Measurements from ENCODE around the gene RTL10.
A peak's percentile ranks its signal among the peaks of the same experiment; 100 is the strongest.

RTL10 gene

DNA sequence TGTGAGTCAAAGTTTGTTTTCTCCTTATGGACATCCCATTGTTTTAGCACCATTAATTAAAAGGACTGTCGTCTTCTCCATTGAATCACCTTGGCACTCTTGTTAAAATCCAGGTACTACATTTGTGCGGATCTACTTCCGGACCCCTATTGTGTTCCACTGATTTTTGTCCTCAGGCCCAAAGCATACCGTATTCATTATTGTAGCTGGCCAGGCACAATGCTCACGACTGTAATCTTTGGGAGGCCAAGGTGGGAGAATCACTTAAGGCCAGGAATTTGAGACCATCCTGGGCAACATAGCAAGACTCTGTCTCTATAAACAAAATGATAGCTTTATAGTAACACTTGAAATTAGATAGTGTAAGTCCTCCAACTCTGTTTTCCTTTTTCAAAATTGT, 8.9 kb upstream of the RTL10 start:
- no peak for DNase-seq (ENCODE audit: low read depth)

- DNase-seq (ENCODE audit: low read depth): no peak
Observed at GRCh38 chr22:19862619-19863246, 8.1 kb upstream of the RTL10 start.

- DNase-seq (ENCODE audit: low read depth): no peak
Observed at GRCh38 chr22:19859861-19860510, 5.3 kb upstream of the RTL10 start.

GRCh38 chr22:19857382-19857781, 2.7 kb upstream of the RTL10 start:
- DNase-seq (ENCODE audit: low read depth): no peak

DNA sequence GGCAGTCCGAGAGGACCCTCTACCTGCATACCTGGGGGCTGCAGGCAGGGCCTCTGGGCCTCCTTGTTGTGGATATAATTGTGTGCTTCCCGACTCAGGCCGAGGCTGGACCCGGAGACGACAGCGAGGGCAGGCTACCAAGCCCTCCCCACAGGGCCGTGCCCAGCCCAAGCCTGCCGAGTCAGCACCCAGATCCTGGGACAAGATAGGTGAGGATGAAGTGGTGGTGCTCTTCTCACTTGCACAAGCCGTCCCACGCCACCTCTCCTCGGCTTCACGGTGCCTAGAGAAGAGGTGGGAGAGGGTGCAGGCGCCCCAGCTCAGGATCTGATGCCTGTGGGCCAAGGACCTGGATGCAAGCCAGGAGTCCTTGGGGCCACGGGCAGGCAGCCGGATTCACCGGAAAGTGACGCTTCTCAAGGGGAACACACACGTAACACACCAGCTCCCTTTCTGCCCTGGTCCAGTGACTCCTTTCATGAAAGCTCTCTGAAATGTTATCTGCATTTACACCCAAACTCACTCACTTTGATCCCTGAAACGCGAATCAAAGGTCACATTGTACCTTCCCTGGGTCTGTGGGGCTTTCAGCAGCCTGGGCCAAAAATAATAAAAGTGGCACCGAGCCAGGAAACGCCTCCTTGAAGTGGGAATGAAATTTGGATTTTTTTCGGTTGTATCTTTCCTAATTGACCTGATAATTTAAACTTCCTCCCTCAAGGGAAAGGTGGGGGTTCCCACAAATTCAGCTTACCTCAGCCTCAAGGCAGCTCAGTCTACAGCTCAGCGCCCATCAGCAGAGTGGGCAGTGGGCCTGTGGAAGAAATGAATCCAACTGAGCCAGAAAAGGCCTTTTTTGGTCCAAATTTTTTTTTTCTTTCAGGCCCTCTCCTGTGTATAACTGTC, 1.1 kb upstream of the RTL10 start:
- no peak for DNase-seq (ENCODE audit: low read depth)

DNA sequence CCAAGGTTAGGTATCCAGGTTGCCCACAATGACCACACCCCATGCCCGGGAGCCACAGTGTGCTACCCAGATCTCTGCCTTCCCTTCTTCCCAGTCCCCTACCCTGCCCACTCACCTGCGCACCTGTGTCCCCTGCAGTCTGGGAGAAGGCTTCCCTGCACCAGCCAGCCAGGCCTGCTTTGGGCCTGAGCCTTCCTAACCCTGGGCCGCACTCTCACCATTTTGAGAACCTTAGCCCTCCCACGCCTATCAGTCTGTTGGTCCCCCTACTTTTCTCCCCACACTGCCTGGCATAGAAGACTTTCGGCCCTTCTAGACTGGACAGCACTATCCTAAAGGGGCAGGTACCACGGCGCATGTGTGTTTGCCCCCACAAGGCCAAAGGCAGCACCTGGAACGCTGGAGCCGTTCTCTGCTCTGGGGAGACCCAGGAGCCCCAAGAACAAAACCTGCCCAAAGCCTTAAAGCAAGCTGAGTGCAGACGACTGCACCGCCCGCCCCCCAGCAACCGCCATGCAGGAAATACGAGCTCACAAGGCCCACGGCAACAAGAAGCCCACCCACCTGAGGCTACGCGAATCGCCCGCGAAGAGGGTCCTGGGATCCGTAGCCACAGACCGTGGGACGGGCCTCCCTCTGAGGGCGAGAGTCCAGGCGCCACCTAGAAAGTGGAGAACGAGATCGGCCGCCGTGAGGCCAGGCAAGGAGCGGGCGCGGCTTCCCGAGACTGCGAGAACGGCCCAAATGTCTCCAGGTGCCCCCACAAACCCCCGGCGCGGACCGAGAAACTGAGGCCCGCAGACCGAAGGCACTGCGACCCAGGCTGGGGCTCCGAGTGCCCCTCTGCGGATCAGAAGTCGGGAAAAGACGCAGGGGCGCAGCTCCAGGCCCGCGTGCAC, 546 bp downstream of the RTL10 start:
- DNase-seq (ENCODE audit: low read depth): no peak

DNA sequence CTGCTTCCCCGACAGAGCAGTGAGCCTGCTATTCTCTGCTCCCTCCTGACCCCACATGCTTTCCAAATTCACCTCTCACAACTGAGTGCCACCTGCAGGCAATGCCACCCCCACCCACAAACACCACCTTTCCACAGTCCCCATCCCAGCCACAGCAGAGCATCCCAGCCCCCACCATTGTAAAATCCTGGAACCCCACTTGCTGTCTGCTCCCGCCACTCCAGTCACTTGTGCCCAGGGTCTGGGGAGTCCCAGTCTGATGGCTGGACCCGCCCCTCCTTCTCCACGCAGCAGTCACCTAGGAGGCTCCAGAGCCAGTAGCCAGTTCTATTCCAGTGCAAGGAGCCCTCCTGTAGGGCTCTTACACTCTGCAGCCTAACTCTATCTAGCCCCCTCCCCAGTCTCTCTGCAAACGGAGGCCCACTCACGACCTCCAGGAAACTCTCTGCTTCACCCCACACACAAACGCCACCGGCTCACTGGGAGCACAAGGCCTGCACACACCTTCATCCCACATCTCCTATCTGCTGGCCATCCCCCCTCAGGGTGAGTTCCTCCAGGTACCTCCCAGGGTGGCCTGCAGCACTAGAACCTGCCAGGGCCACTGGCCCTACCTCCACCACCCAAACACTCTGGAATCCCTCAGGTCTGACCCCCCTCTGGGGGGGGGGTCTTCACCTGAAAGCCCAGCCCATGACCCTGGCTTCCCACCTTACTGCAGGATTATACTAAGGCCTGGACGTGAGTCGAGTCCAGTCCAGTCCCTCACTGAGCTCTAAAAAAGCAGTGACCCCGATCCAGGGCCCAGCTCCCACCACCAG, 1.4 kb downstream of the RTL10 start:
- DNase-seq (ENCODE audit: low read depth): no peak

GRCh38 chr22:19852177-19852781, 2.4 kb downstream of the RTL10 start:
- DNase-seq (ENCODE audit: low read depth): no peak

GRCh38 chr22:19851291-19852176, 3.1 kb downstream of the RTL10 start:
- DNase-seq (ENCODE audit: low read depth): no peak

- no peak for DNase-seq (ENCODE audit: low read depth)
Observed at GRCh38 chr22:19850763-19851109, 3.9 kb downstream of the RTL10 start.

- DNase-seq (ENCODE audit: low read depth): no peak
Observed at GRCh38 chr22:19849835-19850762, 4.6 kb downstream of the RTL10 start.

- no peak for DNase-seq (ENCODE audit: low read depth)
Observed at GRCh38 chr22:19848298-19849224, 6.1 kb downstream of the RTL10 start.

- DNase-seq (ENCODE audit: low read depth): no peak
Observed at GRCh38 chr22:19847345-19847632, 7.4 kb downstream of the RTL10 start.

DNA sequence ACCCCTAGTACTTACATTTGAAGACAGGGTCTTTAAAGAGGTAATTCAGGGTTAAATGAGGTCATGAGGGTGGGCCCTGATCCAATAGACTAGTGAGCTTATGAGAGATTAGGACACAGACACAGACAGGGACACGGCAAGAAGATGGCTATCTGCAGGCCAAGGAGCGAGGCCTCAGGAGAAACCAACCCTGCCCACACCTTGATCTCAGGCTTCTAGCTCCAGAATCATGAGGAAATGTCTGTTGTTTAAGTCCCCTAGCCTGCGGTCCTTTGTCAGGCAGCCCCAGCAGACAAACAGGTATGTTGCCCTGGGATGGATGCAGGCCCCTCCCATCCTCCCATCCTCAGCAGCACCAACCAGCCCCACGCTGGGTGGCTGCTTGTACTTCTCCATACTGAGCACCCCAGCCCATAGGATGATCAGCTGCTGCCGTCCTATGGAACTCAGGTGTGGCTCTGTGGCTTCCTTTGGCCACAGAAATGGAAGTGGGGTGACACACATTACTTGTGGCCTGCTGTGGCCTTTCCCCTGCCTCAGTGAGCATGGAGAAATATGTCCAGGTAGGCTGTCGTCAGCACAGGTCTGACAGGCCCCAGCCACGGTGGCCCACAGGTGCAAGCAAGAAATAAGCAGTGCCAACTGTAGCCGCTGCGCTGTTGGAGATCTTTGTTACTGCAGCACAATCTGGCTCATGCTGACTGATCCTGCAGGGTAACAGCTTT, 7.9 kb downstream of the RTL10 start:
- DNase-seq (ENCODE audit: low read depth): no peak

- DNase-seq (ENCODE audit: low read depth): no peak
Observed at GRCh38 chr22:19845054-19845722, 9.5 kb downstream of the RTL10 start.

- peak; percentile 49 for DNase-seq (ENCODE audit: low read depth)
Observed at GRCh38 chr22:19844377-19845053, 10.2 kb downstream of the RTL10 start.
